C4-2B (cell line): ENCODE results near the gene HS6ST1.

Experiments
- H3K27ac ChIP-seq: fragments of 450-650 bp; 2 replicates; pipeline ENCODE4 v1.5.1; 2017
- ZFX ChIP-seq: fragments of 450-650 bp; IDR thresholded peaks from 2 replicates; pipeline ENCODE4 v1.6.1; 2017
- TF ChIP-seq, protein P1 (sequence below): fragments of 450-650 bp; conservative IDR thresholded peaks from 2 replicates; pipeline ENCODE4 v1.5.1; 2017; ENCODE audit warnings: mild to moderate bottlenecking

Gene HS6ST1

GRCh38 chr2:128307595-128307994 lies 11.1 kb downstream of the HS6ST1 start:
- peak overlapping the region; percentile 91 for H3K27ac ChIP-seq
- TF ChIP-seq, protein P1, sequence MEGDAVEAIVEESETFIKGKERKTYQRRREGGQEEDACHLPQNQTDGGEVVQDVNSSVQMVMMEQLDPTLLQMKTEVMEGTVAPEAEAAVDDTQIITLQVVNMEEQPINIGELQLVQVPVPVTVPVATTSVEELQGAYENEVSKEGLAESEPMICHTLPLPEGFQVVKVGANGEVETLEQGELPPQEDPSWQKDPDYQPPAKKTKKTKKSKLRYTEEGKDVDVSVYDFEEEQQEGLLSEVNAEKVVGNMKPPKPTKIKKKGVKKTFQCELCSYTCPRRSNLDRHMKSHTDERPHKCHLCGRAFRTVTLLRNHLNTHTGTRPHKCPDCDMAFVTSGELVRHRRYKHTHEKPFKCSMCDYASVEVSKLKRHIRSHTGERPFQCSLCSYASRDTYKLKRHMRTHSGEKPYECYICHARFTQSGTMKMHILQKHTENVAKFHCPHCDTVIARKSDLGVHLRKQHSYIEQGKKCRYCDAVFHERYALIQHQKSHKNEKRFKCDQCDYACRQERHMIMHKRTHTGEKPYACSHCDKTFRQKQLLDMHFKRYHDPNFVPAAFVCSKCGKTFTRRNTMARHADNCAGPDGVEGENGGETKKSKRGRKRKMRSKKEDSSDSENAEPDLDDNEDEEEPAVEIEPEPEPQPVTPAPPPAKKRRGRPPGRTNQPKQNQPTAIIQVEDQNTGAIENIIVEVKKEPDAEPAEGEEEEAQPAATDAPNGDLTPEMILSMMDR = no peak

DNA sequence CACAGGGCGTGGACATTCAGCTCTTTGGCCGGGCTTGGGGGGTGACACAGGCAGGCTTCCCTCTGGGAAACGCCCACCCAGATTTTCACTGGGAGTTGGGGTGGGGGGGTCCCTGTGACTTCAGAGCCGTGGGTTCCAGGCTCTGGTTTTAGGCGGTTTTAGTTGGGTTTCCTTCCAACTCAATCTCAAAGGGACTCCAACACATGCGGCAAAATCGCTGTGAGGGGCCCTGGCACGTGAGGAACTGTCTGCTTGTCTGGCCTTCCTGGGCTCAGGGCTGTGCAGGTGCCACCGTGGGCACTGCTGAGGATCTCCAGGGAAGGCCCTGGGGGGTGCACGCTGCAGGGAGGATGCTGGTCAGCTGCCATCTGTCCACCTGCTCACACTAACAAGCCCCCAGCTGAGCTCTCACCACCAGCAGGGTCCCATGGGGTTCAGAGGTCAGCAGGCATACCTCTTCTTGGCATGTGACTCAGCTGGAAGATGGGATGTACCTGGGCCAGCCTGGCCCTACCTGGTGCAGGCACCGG lies 11.7 kb downstream of the HS6ST1 start:
- TF ChIP-seq, protein P1 = no peak
- no peak for TF ChIP-seq ZFX
- peak overlapping the region; percentile 91 for H3K27ac ChIP-seq

DNA sequence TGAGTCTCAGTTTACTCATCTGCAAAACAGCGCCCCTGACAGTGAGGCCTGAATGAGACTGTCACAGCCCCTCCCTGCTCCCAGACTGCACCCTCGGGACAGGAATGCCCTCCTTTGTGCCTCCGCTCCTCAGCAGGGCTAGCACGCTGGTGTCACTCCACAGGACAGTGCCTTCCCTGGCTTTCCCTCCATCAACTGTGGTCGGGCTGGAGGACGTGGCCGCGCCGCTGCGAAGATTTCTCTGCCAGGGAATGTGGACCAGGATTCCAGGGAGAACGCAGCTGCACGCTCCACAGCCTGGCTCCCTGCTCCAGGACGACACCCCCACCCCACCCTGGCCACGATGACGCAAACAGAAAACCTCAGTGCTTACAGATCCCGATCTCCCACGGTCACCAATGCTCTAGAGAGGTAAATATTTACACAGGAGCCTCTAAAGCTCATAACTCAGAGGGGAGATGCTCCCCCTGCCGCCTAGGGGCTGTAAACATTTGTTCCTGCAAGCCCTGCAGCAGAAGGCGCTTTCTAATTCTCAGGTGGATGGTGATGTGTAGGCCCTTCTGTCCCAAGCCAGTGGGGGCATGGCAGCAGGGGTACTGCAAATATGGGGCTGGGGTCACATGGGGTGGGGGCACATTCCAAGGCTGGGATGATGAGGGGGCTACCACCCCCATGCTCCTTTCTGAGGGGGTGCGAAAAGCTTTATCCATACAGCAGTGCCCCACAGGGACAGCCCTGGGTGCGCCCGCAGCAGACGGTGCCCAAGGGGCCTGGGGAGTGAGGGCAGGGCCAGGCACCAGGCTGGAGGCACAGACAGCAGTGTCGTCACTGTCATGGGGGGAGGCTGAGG lies 12.4 kb downstream of the HS6ST1 start:
- TF ChIP-seq ZFX = no peak
- TF ChIP-seq, protein P1 = no peak; the same call in 1 of the 2 replicates
- H3K27ac ChIP-seq = peak overlapping the region; percentile 91

- TF ChIP-seq ZFX = peak; percentile 20; the same call in 1 of the 2 replicates
- TF ChIP-seq, protein P1 = no peak
- H3K27ac ChIP-seq = peak overlapping the region; percentile 91
These were observed 13.1 kb downstream of the HS6ST1 start for GRCh38 chr2:128305555-128306080.

GRCh38 chr2:128304715-128305554 lies 13.7 kb downstream of the HS6ST1 start:
- peak; percentile 29; the same call in 1 of the 2 replicates for TF ChIP-seq ZFX
- TF ChIP-seq, protein P1 = no peak
- H3K27ac ChIP-seq = peak overlapping the region; percentile 91

DNA sequence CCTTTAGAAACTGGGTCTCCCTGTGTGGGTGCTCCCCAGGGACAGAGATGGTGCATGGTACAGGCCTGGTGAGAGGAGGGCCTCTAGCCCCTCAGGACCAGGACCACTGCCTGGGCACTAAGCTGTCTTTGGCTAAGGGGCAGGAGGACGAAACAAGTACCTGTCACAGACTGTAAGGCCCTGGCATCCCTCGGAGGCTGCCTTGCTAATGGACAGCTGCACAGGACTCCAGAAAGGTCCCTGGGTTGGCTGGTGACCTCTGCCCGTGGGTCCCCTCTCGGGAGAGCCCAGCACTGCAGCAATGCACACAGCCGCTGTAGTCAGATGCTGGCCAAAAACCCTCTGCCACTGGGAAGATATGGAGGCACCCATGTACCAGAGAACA lies 14.3 kb downstream of the HS6ST1 start:
- TF ChIP-seq ZFX = no peak
- TF ChIP-seq, protein P1 = no peak
- H3K27ac ChIP-seq = peak overlapping the region; percentile 91
